K562 (cell line): ENCODE results near the gene AMOTL1. TPM values are rescaled to one million over a fixed set of nuclear protein-coding genes. Genes with fewer than 3 reads are reported as not detected.

Experiments
- ETV6 ChIP-seq, 3 experiments: fragments of 150-350 bp in 1 of 3; sonication (generic) in 1 of 3; formaldehyde crosslinking in 1 of 3; IDR thresholded peaks; 2 replicates each; pipeline versions ENCODE4 v1.6.1 to v1.8.0; 2014 to 2022; ENCODE audit warnings: borderline replicate concordance in 2 of 3, low read depth in 2 of 3, antibody characterized with exemption in 1 of 3, low read length in 1 of 3, mild to moderate bottlenecking in 1 of 3, missing genetic modification reagents in 1 of 3
- FOSL1 ChIP-seq: fragments of 200-800 bp; sonication (Bioruptor generic); conservative IDR thresholded peaks from 2 replicates; pipeline ENCODE4 v1.6.1; 2016; ENCODE audit warnings: missing genetic modification characterization, missing compliant biosample characterization
- HNRNPK ChIP-seq: fragments of 200-400 bp; formaldehyde crosslinking; IDR thresholded peaks from one replicate; pipeline ENCODE4 v1.6.1; 2018; ENCODE audit warnings: mild to moderate bottlenecking, low read depth, low read length; ENCODE audit not compliant: poor library complexity, severe bottlenecking
- JUND ChIP-seq, 2 experiments: IDR thresholded peaks; 2 replicates in 1 of 2; 3 replicates in 1 of 2; pipeline ENCODE4 v1.6.1; 2011; ENCODE audit warnings: borderline replicate concordance in 2 of 2, low read depth in 2 of 2, low read length in 2 of 2, improper control_type of control experiment in 1 of 2, missing biosample characterization in 1 of 2, missing genetic modification characterization in 1 of 2, missing genetic modification reagents in 1 of 2
- MAFG ChIP-seq: fragments of 450-650 bp; conservative IDR thresholded peaks from 2 replicates; pipeline ENCODE4 v1.6.1; 2016; ENCODE audit warnings: missing genetic modification characterization, missing compliant biosample characterization
- NR4A1 ChIP-seq, 2 experiments: fragments of 250-450 bp in 1 of 2; fragments of 450-650 bp in 1 of 2; sonication (Bioruptor Pico) in 1 of 2; IDR thresholded peaks; 2 replicates each; pipeline versions ENCODE4 v1.4.0 to v1.6.1; 2016 to 2020; ENCODE audit warnings: mild to moderate bottlenecking in 2 of 2, missing compliant biosample characterization in 1 of 2, missing genetic modification characterization in 1 of 2, moderate library complexity in 1 of 2
- NUFIP1 ChIP-seq: fragments of 450-650 bp; IDR thresholded peaks from 2 replicates; pipeline ENCODE4 v1.6.1; 2018; ENCODE audit not compliant: partially characterized antibody
- PML ChIP-seq: IDR thresholded peaks from 2 replicates; pipeline ENCODE4 v1.6.1; 2012; ENCODE audit warnings: low read length, inconsistent platforms
- PRPF4 ChIP-seq: fragments of 200-400 bp; formaldehyde crosslinking; IDR thresholded peaks from one replicate; pipeline ENCODE4 v1.6.1; 2017; ENCODE audit warnings: low read length, low read depth, mild to moderate bottlenecking; ENCODE audit not compliant: insufficient read depth, poor library complexity, severe bottlenecking
- RBM22 ChIP-seq: fragments of 200-400 bp; formaldehyde crosslinking; IDR thresholded peaks from 2 replicates; pipeline ENCODE4 v1.6.1; 2018; ENCODE audit warnings: low read length, low read depth; ENCODE audit not compliant: poor library complexity, severe bottlenecking
- SMARCA4 ChIP-seq: fragments of 450-650 bp; IDR thresholded peaks from 2 replicates; pipeline ENCODE4 v1.6.1; 2016
- ZKSCAN8 ChIP-seq: fragments of 200-800 bp; sonication (Bioruptor generic); IDR thresholded peaks from 2 replicates; pipeline ENCODE4 v1.6.1; 2016; ENCODE audit warnings: missing genetic modification characterization, missing compliant biosample characterization
- ZNF197 ChIP-seq: fragments of 200-800 bp; sonication (Bioruptor generic); IDR thresholded peaks from 2 replicates; pipeline ENCODE4 v1.6.1; 2016; ENCODE audit warnings: low read depth, missing genetic modification characterization, missing compliant biosample characterization
- ZNF311 ChIP-seq: fragments of 250-450 bp; sonication (Bioruptor Pico); IDR thresholded peaks from 2 replicates; pipeline ENCODE4 v1.4.0; 2020; ENCODE audit warnings: mild to moderate bottlenecking, moderate library complexity
- ZNF316 ChIP-seq: fragments of 450-650 bp; IDR thresholded peaks from 2 replicates; pipeline ENCODE4 v1.6.1; 2016
- polyA plus RNA-seq, 8 experiments: library from polyadenylated mRNA; depleted of rRNA in 4 of 8; stranded (reverse) in 5 of 8; unstranded in 3 of 8; fragments of >200 nt; fragmentation: Nextera tagmentation in 2 of 8; fragmentation: Illumina TruSeq in 1 of 8; extraction: Ambion mirVana in 2 of 8; extraction: Trizol in 1 of 8; gene quantifications; 2 replicates each; pipeline versions ENCODE4 v1.2.1 to v1.2.3, GENCODE V29; 2011 to 2014; ENCODE audit warnings: inconsistent platforms in 1 of 8, missing spikeins in 1 of 8
- total RNA-seq, 7 experiments: library from RNA; depleted of rRNA in 6 of 7; stranded (reverse); fragments of >200 nt in 6 of 7; fragmentation: Illumina TruSeq in 2 of 7; extraction: Trizol in 2 of 7; gene quantifications; 2 replicates each; pipeline versions ENCODE4 v1.2.1 to v1.2.3, GENCODE V29; 2011 to 2021; ENCODE audit warnings: low replicate concordance in 1 of 7
- TF ChIP-seq, protein P1 (sequence below): fragments of 250-450 bp; sonication (Bioruptor Pico); IDR thresholded peaks from 2 replicates; pipeline ENCODE4 v1.8.0; 2021; ENCODE audit warnings: moderate library complexity, mild to moderate bottlenecking, inconsistent platforms
- TF ChIP-seq, protein P2 (sequence below), 2 experiments: fragments of 450-650 bp in 1 of 2; sonication (generic) in 1 of 2; formaldehyde crosslinking in 1 of 2; IDR thresholded peaks in 1 of 2; conservative IDR thresholded peaks in 1 of 2; 2 replicates each; pipeline versions ENCODE4 v1.6.1 to v1.8.1; 2016 to 2023; ENCODE audit warnings: mild to moderate bottlenecking in 2 of 2, moderate library complexity in 2 of 2, inconsistent platforms in 1 of 2, missing genetic modification reagents in 1 of 2

Gene AMOTL1
- total and polyA plus RNA-seq, 9 of the 15 experiments (the other 6 are each of a cell fraction or from before 2014, with no cell fraction given), result 4.0 to 35.4 (median 14.0) TPM

DNA sequence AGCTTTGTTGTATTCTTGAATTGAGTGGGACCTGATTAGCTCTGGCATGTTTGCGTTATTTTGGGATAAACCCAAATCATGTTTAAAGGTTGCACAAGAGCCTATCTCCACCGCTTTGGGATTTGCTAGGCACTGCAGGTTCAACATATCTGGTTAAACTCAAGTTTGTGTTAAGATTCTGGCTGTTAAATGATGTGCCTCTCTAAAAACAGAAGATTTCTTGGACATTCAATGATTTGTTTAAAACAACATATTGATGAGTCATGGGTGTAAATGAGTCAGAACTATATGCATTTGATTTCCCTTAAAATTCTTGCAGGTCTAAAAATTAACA is 67.4 kb downstream of the AMOTL1 start (continued):
- TF ChIP-seq ETV6 (IDR thresholded peaks at IDR 0.05; ENCODE audit: borderline replicate concordance in 1 of 2, low read depth in 2 of 2, low read length in 1 of 2), result no peak
- TF ChIP-seq ETV6 (CRISPR knock-in tag; IDR thresholded peaks at IDR 0.05; ENCODE audit: borderline replicate concordance), result no peak
- no peak for TF ChIP-seq ZNF197 (CRISPR knock-in tag)
- TF ChIP-seq PML, result no peak
- peak; percentile 9; the same call in 1 of the 2 replicates for TF ChIP-seq ZNF316
- TF ChIP-seq HNRNPK, result no peak
- no peak for TF ChIP-seq NUFIP1
- no peak for TF ChIP-seq NR4A1 (CRISPR knock-in tag; IDR thresholded peaks at IDR 0.05)
- TF ChIP-seq NR4A1 (tag; IDR thresholded peaks at IDR 0.05), result no peak
- TF ChIP-seq SMARCA4, result no peak
- no peak for TF ChIP-seq ZNF311 (CRISPR knock-in tag)
- TF ChIP-seq MAFG, result peak; percentile 77
- TF ChIP-seq RBM22, result no peak
- TF ChIP-seq, protein P1, sequence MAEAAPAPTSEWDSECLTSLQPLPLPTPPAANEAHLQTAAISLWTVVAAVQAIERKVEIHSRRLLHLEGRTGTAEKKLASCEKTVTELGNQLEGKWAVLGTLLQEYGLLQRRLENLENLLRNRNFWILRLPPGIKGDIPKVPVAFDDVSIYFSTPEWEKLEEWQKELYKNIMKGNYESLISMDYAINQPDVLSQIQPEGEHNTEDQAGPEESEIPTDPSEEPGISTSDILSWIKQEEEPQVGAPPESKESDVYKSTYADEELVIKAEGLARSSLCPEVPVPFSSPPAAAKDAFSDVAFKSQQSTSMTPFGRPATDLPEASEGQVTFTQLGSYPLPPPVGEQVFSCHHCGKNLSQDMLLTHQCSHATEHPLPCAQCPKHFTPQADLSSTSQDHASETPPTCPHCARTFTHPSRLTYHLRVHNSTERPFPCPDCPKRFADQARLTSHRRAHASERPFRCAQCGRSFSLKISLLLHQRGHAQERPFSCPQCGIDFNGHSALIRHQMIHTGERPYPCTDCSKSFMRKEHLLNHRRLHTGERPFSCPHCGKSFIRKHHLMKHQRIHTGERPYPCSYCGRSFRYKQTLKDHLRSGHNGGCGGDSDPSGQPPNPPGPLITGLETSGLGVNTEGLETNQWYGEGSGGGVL (CRISPR knock-in tag), result no peak
- no peak for TF ChIP-seq PRPF4
- 0 out of 2 replicates have a peak, but pooled peaks have one; percentile 27 for TF ChIP-seq FOSL1 (tag)
- TF ChIP-seq, protein P2, sequence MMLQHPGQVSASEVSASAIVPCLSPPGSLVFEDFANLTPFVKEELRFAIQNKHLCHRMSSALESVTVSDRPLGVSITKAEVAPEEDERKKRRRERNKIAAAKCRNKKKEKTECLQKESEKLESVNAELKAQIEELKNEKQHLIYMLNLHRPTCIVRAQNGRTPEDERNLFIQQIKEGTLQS (IDR thresholded peaks at IDR 0.05), result no peak; the same call in 1 of the 2 replicates
- TF ChIP-seq, protein P2 (CRISPR knock-in tag; conservative IDR thresholded peaks at IDR 0.05), result no peak
- no peak for TF ChIP-seq ZKSCAN8 (CRISPR knock-in tag)
- no peak for TF ChIP-seq JUND (IDR thresholded peaks at IDR 0.05; ENCODE audit: borderline replicate concordance, low read depth, low read length)
- 0 out of 3 replicates have a peak, but pooled peaks have one; percentile 11 for TF ChIP-seq JUND (tag; IDR thresholded peaks at IDR 0.05; ENCODE audit: borderline replicate concordance, low read depth, low read length)
- TF ChIP-seq, all 486 proteins: peak for 6
